K562 (cell line): Measurements from ENCODE around the gene FBXL2. TPM values are rescaled to one million over a fixed set of nuclear protein-coding genes. Genes with fewer than 3 reads are reported as not detected.

ENCODE experiments used
- AFF1 ChIP-seq, 2 experiments: fragments of 450-650 bp; IDR thresholded peaks; 2 replicates each; pipeline ENCODE4 v1.6.1; 2018; ENCODE audit warnings: mild to moderate bottlenecking in 2 of 2, low read depth in 1 of 2; ENCODE audit not compliant: partially characterized antibody in 2 of 2
- ATF4 ChIP-seq: fragments of 450-650 bp; formaldehyde crosslinking; IDR thresholded peaks from 2 replicates; pipeline ENCODE4 v1.4.0; 2022; ENCODE audit warnings: mild to moderate bottlenecking, moderate library complexity
- CEBPB ChIP-seq: fragments of 450-650 bp; IDR thresholded peaks from 2 replicates; pipeline ENCODE4 v1.6.1; 2016; ENCODE audit warnings: missing genetic modification characterization, missing compliant biosample characterization
- CTCF ChIP-seq, 3 experiments: IDR thresholded peaks in 2 of 3; conservative IDR thresholded peaks in 1 of 3; 2 replicates each; pipeline ENCODE4 v1.5.1; 2011 to 2012; ENCODE audit warnings: low read length in 3 of 3, mild to moderate bottlenecking in 3 of 3, control low read depth in 2 of 3, improper control_type of control experiment in 1 of 3, inconsistent platforms in 1 of 3, low read depth in 1 of 3, mixed read lengths in 1 of 3, moderate library complexity in 1 of 3; ENCODE audit not compliant: insufficient read depth in 2 of 3
- E2F1 ChIP-seq: sonication (generic); formaldehyde crosslinking; IDR thresholded peaks from 2 replicates; pipeline ENCODE4 v1.8.1; 2023; ENCODE audit warnings: mild to moderate bottlenecking, missing genetic modification reagents, moderate library complexity
- RBM22 ChIP-seq: fragments of 200-400 bp; formaldehyde crosslinking; IDR thresholded peaks from 2 replicates; pipeline ENCODE4 v1.6.1; 2018; ENCODE audit warnings: low read length, low read depth; ENCODE audit not compliant: poor library complexity, severe bottlenecking
- SIX5 ChIP-seq, 2 experiments: IDR thresholded peaks; 2 replicates each; pipeline ENCODE4 v1.6.1; 2011; ENCODE audit warnings: low read length in 2 of 2, borderline replicate concordance in 1 of 2, low read depth in 1 of 2, mild to moderate bottlenecking in 1 of 2, moderate library complexity in 1 of 2; ENCODE audit not compliant: insufficient read depth in 1 of 2
- SMC3 ChIP-seq: conservative IDR thresholded peaks from 2 replicates; pipeline ENCODE4 v1.6.1; 2011; ENCODE audit warnings: low read depth, low read length, improper control_type of control experiment; ENCODE audit not compliant: insufficient read depth
- TCF7L2 ChIP-seq: fragments of 150-350 bp; IDR thresholded peaks from 2 replicates; pipeline ENCODE4 v1.6.1; 2016; ENCODE audit warnings: low read depth, mild to moderate bottlenecking, low read length, moderate library complexity
- TFAP4 ChIP-seq: sonication (generic); formaldehyde crosslinking; IDR thresholded peaks from 2 replicates; pipeline ENCODE4 v1.8.0; 2022; ENCODE audit warnings: missing genetic modification reagents, mild to moderate bottlenecking, moderate library complexity, borderline replicate concordance
- TSC22D4 ChIP-seq: fragments of 450-650 bp; IDR thresholded peaks from 2 replicates; pipeline ENCODE4 v1.6.1; 2016; ENCODE audit warnings: missing genetic modification characterization, missing biosample characterization, control low read depth
- ZNF12 ChIP-seq: sonication (generic); formaldehyde crosslinking; IDR thresholded peaks from 2 replicates; pipeline ENCODE4 v1.4.0; 2020; ENCODE audit warnings: mild to moderate bottlenecking, missing genetic modification reagents
- ZNF398 ChIP-seq: fragments of 250-450 bp; sonication (Bioruptor Pico); IDR thresholded peaks from 2 replicates; pipeline ENCODE4 v1.8.0; 2021; ENCODE audit warnings: moderate library complexity, mild to moderate bottlenecking, inconsistent platforms
- polyA plus RNA-seq, 8 experiments: library from polyadenylated mRNA; depleted of rRNA in 4 of 8; stranded (reverse) in 5 of 8; unstranded in 3 of 8; fragments of >200 nt; fragmentation: Nextera tagmentation in 2 of 8; fragmentation: Illumina TruSeq in 1 of 8; extraction: Ambion mirVana in 2 of 8; extraction: Trizol in 1 of 8; gene quantifications; 2 replicates each; pipeline versions ENCODE4 v1.2.1 to v1.2.3, GENCODE V29; 2011 to 2014; ENCODE audit warnings: inconsistent platforms in 1 of 8, missing spikeins in 1 of 8
- total RNA-seq, 7 experiments: library from RNA; depleted of rRNA in 6 of 7; stranded (reverse); fragments of >200 nt in 6 of 7; fragmentation: Illumina TruSeq in 2 of 7; extraction: Trizol in 2 of 7; gene quantifications; 2 replicates each; pipeline versions ENCODE4 v1.2.1 to v1.2.3, GENCODE V29; 2011 to 2021; ENCODE audit warnings: low replicate concordance in 1 of 7

Gene FBXL2
- total and polyA plus RNA-seq, 9 of the 15 experiments (the other 6 are each of a cell fraction or from before 2014, with no cell fraction given), result 1.3 to 6.9 (median 1.9) TPM

GRCh38 chr3:33372218-33373081 is 95.2 kb downstream of the FBXL2 start (continued):
- TF ChIP-seq RBM22 (no peak), ZNF398 (no peak), TCF7L2 (no peak), SIX5 (IDR thresholded peaks at IDR 0.05; ENCODE audit: borderline replicate concordance in 1 of 2, insufficient read depth in 1 of 2, low read depth in 1 of 2, low read length in 2 of 2) (no peak), CEBPB (tag) (no peak), SMC3 (peak; percentile 89), ZNF12 (CRISPR knock-in tag) (no peak), TFAP4 (CRISPR knock-in tag) (no peak), CTCF (IDR thresholded peaks at IDR 0.05 in 2 of 3, conservative IDR thresholded peaks at IDR 0.05 in 1 of 3; ENCODE audit: insufficient read depth in 2 of 3, low read depth in 1 of 3, low read length in 3 of 3) (peak; percentile 90 to 97 (median 95)), TSC22D4 (tag) (no peak), ATF4 (CRISPR knock-in tag) (no peak), E2F1 (CRISPR knock-in tag) (no peak; the same call in 1 of the 2 replicates), AFF1 (IDR thresholded peaks at IDR 0.05; ENCODE audit: low read depth in 1 of 2, partially characterized antibody in 2 of 2) (no peak)
